GM21360 (cell line): ENCODE results near the gene SOX6.

Source experiments
- ATAC-seq: cut with Tn5 transposase; IDR thresholded peaks from one replicate; pipeline ENCODE4 v1.9.1; 2021; ENCODE audit warnings: mild to moderate bottlenecking, moderate library complexity; ENCODE audit not compliant: unreplicated experiment

The SOX6 gene

GRCh38 chr11:16011396-16011795 lies 344.9 kb downstream of the SOX6 start:
- no peak for ATAC-seq

GRCh38 chr11:16009021-16009420 lies 347.3 kb downstream of the SOX6 start:
- no peak for ATAC-seq

GRCh38 chr11:16007514-16007913 lies 348.8 kb downstream of the SOX6 start:
- ATAC-seq, result no peak

GRCh38 chr11:16002942-16003341 lies 353.4 kb downstream of the SOX6 start:
- ATAC-seq, result no peak

- ATAC-seq, result no peak
Observed at GRCh38 chr11:16001899-16002426, 354.4 kb downstream of the SOX6 start.

GRCh38 chr11:16001044-16001568 lies 355.2 kb downstream of the SOX6 start:
- ATAC-seq, result no peak

- ATAC-seq, result no peak
Observed at GRCh38 chr11:16000065-16000464, 356.3 kb downstream of the SOX6 start.

GRCh38 chr11:15993345-15993744 lies 363.0 kb downstream of the SOX6 start:
- ATAC-seq, result no peak

- no peak for ATAC-seq
Observed at GRCh38 chr11:15991215-15991614, 365.1 kb downstream of the SOX6 start.

- ATAC-seq, result no peak
Observed at GRCh38 chr11:15989685-15990084, 366.7 kb downstream of the SOX6 start.

GRCh38 chr11:15988693-15989231 lies 367.6 kb downstream of the SOX6 start:
- no peak for ATAC-seq

GRCh38 chr11:15988016-15988550 lies 368.3 kb downstream of the SOX6 start:
- no peak for ATAC-seq

- ATAC-seq, result no peak
Observed at GRCh38 chr11:15987046-15987445, 369.3 kb downstream of the SOX6 start.

- ATAC-seq, result no peak
Observed at GRCh38 chr11:15985860-15986139, 370.5 kb downstream of the SOX6 start.

- no peak for ATAC-seq
Observed at GRCh38 chr11:15985127-15985859, 371.1 kb downstream of the SOX6 start.

- no peak for ATAC-seq
Observed at GRCh38 chr11:15981292-15981691, 375.1 kb downstream of the SOX6 start.

- no peak for ATAC-seq
Observed at GRCh38 chr11:15977116-15977515, 379.2 kb downstream of the SOX6 start.

- ATAC-seq, result no peak
Observed at GRCh38 chr11:15976433-15977045, 379.8 kb downstream of the SOX6 start.

GRCh38 chr11:15975742-15976141 lies 380.6 kb downstream of the SOX6 start:
- no peak for ATAC-seq

- ATAC-seq, result no peak
Observed at GRCh38 chr11:15972838-15973237, 383.5 kb downstream of the SOX6 start.

- no peak for ATAC-seq
Observed at GRCh38 chr11:15971215-15971546, 385.2 kb downstream of the SOX6 start.
